Body of pancreas (tissue), 4 donors: Measurements from ENCODE around the gene SFXN5. TPM values are rescaled to one million over a fixed set of nuclear protein-coding genes. Genes with fewer than 3 reads are reported as not detected.

Experiments used
- ATAC-seq: fragments of 150-250 bp; one replicate; pipeline ENCODE4 v1.9.1; 2016
- DNase-seq, 4 donors: peaks; one replicate each; pipeline ENCODE4 v3.0.0-alpha.2; 2019
- H3K27ac ChIP-seq, 4 donors: fragments of 200-600 bp; sonication (generic); 1 replicate in 3 of 4; 2 replicates in 1 of 4; pipeline versions ENCODE4 v1.5.1 to v1.6.1; 2016 to 2019; ENCODE audit warnings: mild to moderate bottlenecking in 1 of 4, mixed read lengths in 1 of 4, moderate library complexity in 1 of 4
- H3K27me3 ChIP-seq, 2 donors: fragments of 200-600 bp; sonication (generic); one replicate each; pipeline ENCODE4 v1.6.0; 2016; ENCODE audit warnings: mild to moderate bottlenecking in 1 of 2
- H3K36me3 ChIP-seq, 2 donors: fragments of 200-600 bp; sonication (generic); replicated peaks in 1 of 2; 2 replicates each; pipeline ENCODE4 v1.5.1; 2016; ENCODE audit warnings: low read depth in 2 of 2; ENCODE audit not compliant: insufficient read depth in 1 of 2
- H3K4me1 ChIP-seq: fragments of 200-600 bp; sonication (generic); one replicate; pipeline ENCODE4 v1.6.0; 2016
- H3K4me3 ChIP-seq, 2 donors: fragments of 200-600 bp; sonication (generic); 1 replicate in 1 of 2; 2 replicates in 1 of 2; pipeline ENCODE4 v1.5.1; 2016 to 2019
- H3K9me3 ChIP-seq, 3 donors: fragments of 200-600 bp; sonication (generic); 1 replicate in 2 of 3; 2 replicates in 1 of 3; pipeline ENCODE4 v1.5.1; 2016
- CTCF ChIP-seq, 7 experiments: fragments of 450-650 bp in 4 of 7; fragments of 200-600 bp in 3 of 7; sonication (generic) in 3 of 7; IDR thresholded peaks; one replicate each; pipeline ENCODE4 v1.5.1; 2016 to 2019; ENCODE audit warnings: antibody characterized with exemption in 7 of 7
- POLR2A ChIP-seq, 3 donors: fragments of 450-650 bp; IDR thresholded peaks; one replicate each; pipeline ENCODE4 v1.6.1; 2016; ENCODE audit warnings: antibody characterized with exemption in 3 of 3, mild to moderate bottlenecking in 2 of 3
- WGBS, 2 donors: methylation state at CpG; one replicate each; pipeline ENCODE4 v1.1.5; 2017; 5-methylcytosine and 5-hydroxymethylcytosine counted together
- intact Hi-C: fragments of 100-400 bp; cut with DNase I; formaldehyde crosslinking; loops from one replicate; pipeline ENCODE4 v1.15.1; 2023
- total RNA-seq, 2 donors: library from RNA; depleted of rRNA; stranded (reverse); fragments of >200 nt; gene quantifications; one replicate each; pipeline ENCODE4 v1.1.0, GENCODE V29; 2016

The SFXN5 gene
- total RNA-seq, 2 donors from 2014 or later, result 4.3 to 5.4 TPM

- Histone ChIP-seq H3K4me3 (no peak overlapping the region), H3K27ac (no peak overlapping the region), H3K4me1 (no peaks in the 10 kb centered on the region), H3K27me3 (no peaks in the 10 kb centered on the region), H3K9me3 (no peaks in the 10 kb centered on the region), H3K36me3 (no peaks in the 10 kb centered on the region)
- DNase-seq (no peak), ATAC-seq (no peak)
- TF ChIP-seq CTCF (IDR thresholded peaks at IDR 0.05), result no peak
- TF ChIP-seq POLR2A (IDR thresholded peaks at IDR 0.05), result no peak
- WGBS, 2 donors, result 92 to 96% methylated on average over 2 of the region's 2 CpGs
- intact Hi-C loops, result no loop called here
Observed at GRCh38 chr2:72956050-72956395, 115.5 kb downstream of the SFXN5 start.

GRCh38 chr2:72955228-72956049 is 116.1 kb downstream of the SFXN5 start:
- Histone ChIP-seq H3K27ac (no peak overlapping the region), H3K4me1 (no peaks in the 10 kb centered on the region), H3K27me3 (no peaks in the 10 kb centered on the region), H3K9me3 (no peaks in the 10 kb centered on the region), H3K36me3 (no peaks in the 10 kb centered on the region), H3K4me3 (no peak overlapping the region)
- TF ChIP-seq CTCF (IDR thresholded peaks at IDR 0.05) (no peak), POLR2A (IDR thresholded peaks at IDR 0.05) (no peak)
- intact Hi-C loops, result no loop called here
- 76 to 84% methylated on average over 24 of the region's 24 CpGs for WGBS, 2 donors
- DNase-seq (no peak), ATAC-seq (no peak)

GRCh38 chr2:72954376-72955227 is 116.9 kb downstream of the SFXN5 start:
- Histone ChIP-seq H3K4me3 (no peak overlapping the region), H3K27ac (no peak overlapping the region), H3K36me3 (no peaks in the 10 kb centered on the region), H3K9me3 (no peaks in the 10 kb centered on the region), H3K27me3 (no peaks in the 10 kb centered on the region), H3K4me1 (no peaks in the 10 kb centered on the region)
- intact Hi-C loops, result no loop called here
- no peak for DNase-seq
- no peak for ATAC-seq
- TF ChIP-seq POLR2A (IDR thresholded peaks at IDR 0.05) (no peak), CTCF (IDR thresholded peaks at IDR 0.05) (no peak)
- 82 to 89% methylated on average over 9 to 11 of the region's 12 CpGs for WGBS, 2 donors

- DNase-seq (no peak), ATAC-seq (no peak)
- H3K4me1 ChIP-seq, result no peaks in the 10 kb centered on the region
- no peak for TF ChIP-seq CTCF (IDR thresholded peaks at IDR 0.05)
- TF ChIP-seq POLR2A (IDR thresholded peaks at IDR 0.05), result no peak
- no peak overlapping the region for H3K4me3 ChIP-seq
- no peaks in the 10 kb centered on the region for H3K36me3 ChIP-seq
- H3K27ac ChIP-seq, result no peak overlapping the region
- intact Hi-C loops, result no loop called here
- H3K27me3 ChIP-seq, result no peaks in the 10 kb centered on the region
- WGBS, 2 donors, result 81 to 100% methylated on average over 2 to 4 of the region's 4 CpGs
- no peaks in the 10 kb centered on the region for H3K9me3 ChIP-seq
Observed at GRCh38 chr2:72953976-72954375, 117.5 kb downstream of the SFXN5 start.
